Chondrocyte (in vitro differentiated cells): ENCODE results near the gene SPOCK1. TPM values are rescaled to one million over a fixed set of nuclear protein-coding genes. Genes with fewer than 3 reads are reported as not detected.
A peak's percentile ranks its signal among the peaks of the same experiment; 100 is the strongest.

ENCODE experiments used
- DNase-seq: peaks from one replicate; pipeline ENCODE4 v3.0.0; 2021; ENCODE audit warnings: mixed read lengths, low spot score
- H3K27ac Mint-ChIP-seq: one replicate; pipeline ENCODE4 v1.8.0; 2021; ENCODE audit warnings: mild to moderate bottlenecking, moderate library complexity, mixed read lengths; ENCODE audit not compliant: unreplicated experiment
- H3K27me3 Mint-ChIP-seq: 2 replicates; pipeline ENCODE4 v1.8.0; 2021; ENCODE audit warnings: low read depth, mixed read lengths
- H3K36me3 Mint-ChIP-seq: 2 replicates; pipeline ENCODE4 v1.8.0; 2021; ENCODE audit warnings: low read depth, mixed read lengths
- H3K4me1 Mint-ChIP-seq: 2 replicates; pipeline ENCODE4 v1.8.0; 2021; ENCODE audit warnings: low read depth, mild to moderate bottlenecking, mixed read lengths
- H3K4me3 Mint-ChIP-seq: one replicate; pipeline ENCODE4 v1.8.0; 2021; ENCODE audit warnings: mild to moderate bottlenecking, moderate library complexity, mixed read lengths; ENCODE audit not compliant: unreplicated experiment
- H3K9me3 Mint-ChIP-seq: 2 replicates; pipeline ENCODE4 v1.8.0; 2021; ENCODE audit warnings: low read depth, mixed read lengths
- CTCF ChIP-seq: fragments of 200-600 bp; sonication (generic); IDR thresholded peaks from 2 replicates; pipeline ENCODE4 v1.5.0; 2021; ENCODE audit warnings: antibody characterized with exemption, mild to moderate bottlenecking, moderate library complexity
- total RNA-seq: library from RNA; stranded (reverse); gene quantifications from 3 replicates; pipeline ENCODE4 v1.2.1, GENCODE V29; 2021

SPOCK1 gene
- total RNA-seq, 1 donor from 2014 or later, result 127 TPM

DNA sequence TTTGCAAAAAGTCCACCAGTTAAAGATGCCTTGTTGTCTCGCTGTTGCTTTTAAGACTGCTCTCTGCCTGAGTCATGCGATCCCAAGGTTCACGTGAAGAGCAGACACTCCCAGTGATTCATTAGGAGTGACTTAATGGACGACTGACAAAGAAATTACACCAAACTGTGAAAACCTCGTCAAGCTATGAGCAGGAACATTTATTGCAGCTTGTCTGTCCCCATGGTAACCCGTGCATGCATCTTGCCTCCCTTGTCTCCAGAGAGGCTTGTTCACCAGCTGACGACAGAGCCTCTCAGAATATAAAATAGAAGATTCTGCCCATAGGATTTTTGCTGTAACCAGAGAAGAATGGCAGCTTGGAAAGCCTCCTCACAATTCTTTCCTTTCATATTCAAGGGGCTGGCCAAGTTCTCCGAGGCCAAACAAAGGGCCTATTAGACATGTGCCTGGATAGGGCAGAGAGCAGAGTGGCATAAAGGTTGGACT is 352.7 kb downstream of the SPOCK1 start:
- no peak for TF ChIP-seq CTCF
- Mint-ChIP-seq H3K27me3 (peaks cover 2% of the 10 kb centered on the region), H3K9me3 (no peaks in the 10 kb centered on the region), H3K4me1 (peaks cover 43% of the 10 kb centered on the region), H3K36me3 (no peaks in the 10 kb centered on the region), H3K4me3 (peak overlapping the region; percentile 52), H3K27ac (peak overlapping the region; percentile 98)
- DNase-seq, result no peak

DNA sequence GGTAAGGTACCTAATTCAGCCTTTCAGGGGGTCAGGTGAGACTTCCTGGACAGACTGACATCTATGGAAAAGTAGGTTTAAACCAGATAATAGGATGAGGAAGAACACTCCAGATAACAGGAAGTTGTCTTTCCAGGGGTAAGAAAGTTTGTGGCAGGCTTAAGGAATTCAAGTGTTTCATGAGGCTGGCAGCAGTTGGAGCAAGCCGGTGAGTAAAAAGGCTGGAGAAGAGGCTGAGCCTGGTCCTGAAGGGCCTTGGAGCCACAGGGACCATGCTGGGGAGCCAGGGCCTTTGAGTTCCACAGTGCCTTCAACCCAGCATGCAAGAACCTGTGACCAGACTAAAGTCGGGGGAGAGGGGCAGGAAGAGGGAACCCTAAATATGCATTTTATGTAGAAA is 353.4 kb downstream of the SPOCK1 start:
- Mint-ChIP-seq H3K9me3 (no peaks in the 10 kb centered on the region), H3K27ac (peak overlapping the region; percentile 98), H3K4me3 (no peak overlapping the region), H3K36me3 (no peaks in the 10 kb centered on the region), H3K27me3 (peaks cover 2% of the 10 kb centered on the region), H3K4me1 (peaks cover 46% of the 10 kb centered on the region)
- no peak for DNase-seq
- no peak for TF ChIP-seq CTCF

DNA sequence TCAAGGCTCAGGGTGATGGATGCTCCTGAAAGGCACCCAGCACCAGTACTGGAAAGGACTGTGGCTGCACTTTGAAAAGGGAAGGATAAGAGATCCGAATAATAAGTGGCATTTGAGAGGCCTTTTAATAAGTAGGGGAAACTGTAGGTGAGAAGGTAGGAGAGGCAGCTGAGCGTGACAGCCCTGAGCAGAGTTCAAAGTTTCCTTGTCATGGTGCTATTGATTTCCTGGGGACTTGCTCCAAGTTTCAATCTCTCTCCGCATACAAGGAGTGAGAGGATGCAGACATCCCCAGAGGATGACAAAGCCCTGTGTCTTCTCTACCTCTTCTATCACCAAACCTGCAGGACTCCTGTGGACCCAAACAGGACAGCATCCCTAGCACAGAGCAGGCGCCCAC is 354.5 kb downstream of the SPOCK1 start:
- H3K27me3 Mint-ChIP-seq, result peaks cover 2% of the 10 kb centered on the region
- peaks cover 46% of the 10 kb centered on the region for H3K4me1 Mint-ChIP-seq
- DNase-seq, result no peak
- no peak overlapping the region for H3K27ac Mint-ChIP-seq
- H3K36me3 Mint-ChIP-seq, result no peaks in the 10 kb centered on the region
- no peak for TF ChIP-seq CTCF
- H3K9me3 Mint-ChIP-seq, result no peaks in the 10 kb centered on the region
- no peak overlapping the region for H3K4me3 Mint-ChIP-seq

GRCh38 chr5:137142764-137143605 is 356.1 kb downstream of the SPOCK1 start:
- H3K27ac Mint-ChIP-seq, result peak overlapping the region; percentile 71
- no peak for TF ChIP-seq CTCF
- no peaks in the 10 kb centered on the region for H3K9me3 Mint-ChIP-seq
- peaks cover 41% of the 10 kb centered on the region for H3K4me1 Mint-ChIP-seq
- no peaks in the 10 kb centered on the region for H3K36me3 Mint-ChIP-seq
- peaks cover 2% of the 10 kb centered on the region for H3K27me3 Mint-ChIP-seq
- no peak overlapping the region for H3K4me3 Mint-ChIP-seq
- DNase-seq, result no peak

DNA sequence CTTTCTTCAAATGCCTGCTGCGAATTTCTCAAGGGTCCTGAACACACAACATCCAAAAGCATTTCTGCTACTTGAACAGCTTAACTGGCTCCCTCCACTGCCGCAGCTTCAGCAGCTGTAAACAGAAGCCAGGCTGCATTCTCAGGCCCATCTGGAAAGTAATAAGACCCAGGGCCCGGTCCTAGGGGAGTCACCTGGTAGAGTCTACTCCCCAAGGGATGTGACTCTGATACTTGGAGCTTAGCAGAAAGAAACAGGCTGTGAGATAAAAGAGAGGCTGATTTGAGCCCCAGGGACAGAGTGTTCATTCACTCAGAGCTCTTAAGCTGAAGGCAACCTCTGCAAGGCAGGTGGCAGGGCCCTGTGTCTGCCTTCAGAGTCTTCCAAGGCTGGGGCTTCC is 356.8 kb downstream of the SPOCK1 start:
- peaks cover 38% of the 10 kb centered on the region for H3K4me1 Mint-ChIP-seq

More for the DNA sequence above, 356.8 kb downstream of the SPOCK1 start:
- TF ChIP-seq CTCF, result no peak
- Mint-ChIP-seq H3K27me3 (peaks cover 2% of the 10 kb centered on the region), H3K9me3 (no peaks in the 10 kb centered on the region), H3K4me3 (no peak overlapping the region), H3K27ac (no peak overlapping the region), H3K36me3 (no peaks in the 10 kb centered on the region)
- DNase-seq, result no peak
